ENCODE results near the gene PDZK1IP1.
"Not testable (repeated sequence)": the region's sequence is repeated elsewhere in the genome, so short reads cannot be mapped to it uniquely, and the experiment has no call there.

The PDZK1IP1 gene

GRCh38 chr1:47194311-47194710 lies 4.5 kb upstream of the PDZK1IP1 start:
- Mint-ChIP-seq H3K36me3 (ENCODE audit: low read depth) (no peaks in the 10 kb centered on the region), H3K9me3 (no peaks in the 10 kb centered on the region), H3K4me3 (no peak overlapping the region), H3K27ac (no peak overlapping the region), H3K27me3 (ENCODE audit: low read depth, poor library complexity) (peaks cover 41% of the 10 kb centered on the region), H3K4me1 (peaks cover 17% of the 10 kb centered on the region)
- no peak for TF ChIP-seq CTCF (IDR thresholded peaks at IDR 0.05)
- DNase-seq = no peak

GRCh38 chr1:47193496-47193895 lies 3.7 kb upstream of the PDZK1IP1 start:
- H3K27ac Mint-ChIP-seq; H3K9me3 Mint-ChIP-seq; DNase-seq; H3K4me3 Mint-ChIP-seq; H3K36me3 Mint-ChIP-seq (ENCODE audit: low read depth): not testable (repeated sequence)
- H3K4me1 Mint-ChIP-seq = peaks cover 17% of the 10 kb centered on the region
- peaks cover 33% of the 10 kb centered on the region for H3K27me3 Mint-ChIP-seq (ENCODE audit: low read depth, poor library complexity)

DNA sequence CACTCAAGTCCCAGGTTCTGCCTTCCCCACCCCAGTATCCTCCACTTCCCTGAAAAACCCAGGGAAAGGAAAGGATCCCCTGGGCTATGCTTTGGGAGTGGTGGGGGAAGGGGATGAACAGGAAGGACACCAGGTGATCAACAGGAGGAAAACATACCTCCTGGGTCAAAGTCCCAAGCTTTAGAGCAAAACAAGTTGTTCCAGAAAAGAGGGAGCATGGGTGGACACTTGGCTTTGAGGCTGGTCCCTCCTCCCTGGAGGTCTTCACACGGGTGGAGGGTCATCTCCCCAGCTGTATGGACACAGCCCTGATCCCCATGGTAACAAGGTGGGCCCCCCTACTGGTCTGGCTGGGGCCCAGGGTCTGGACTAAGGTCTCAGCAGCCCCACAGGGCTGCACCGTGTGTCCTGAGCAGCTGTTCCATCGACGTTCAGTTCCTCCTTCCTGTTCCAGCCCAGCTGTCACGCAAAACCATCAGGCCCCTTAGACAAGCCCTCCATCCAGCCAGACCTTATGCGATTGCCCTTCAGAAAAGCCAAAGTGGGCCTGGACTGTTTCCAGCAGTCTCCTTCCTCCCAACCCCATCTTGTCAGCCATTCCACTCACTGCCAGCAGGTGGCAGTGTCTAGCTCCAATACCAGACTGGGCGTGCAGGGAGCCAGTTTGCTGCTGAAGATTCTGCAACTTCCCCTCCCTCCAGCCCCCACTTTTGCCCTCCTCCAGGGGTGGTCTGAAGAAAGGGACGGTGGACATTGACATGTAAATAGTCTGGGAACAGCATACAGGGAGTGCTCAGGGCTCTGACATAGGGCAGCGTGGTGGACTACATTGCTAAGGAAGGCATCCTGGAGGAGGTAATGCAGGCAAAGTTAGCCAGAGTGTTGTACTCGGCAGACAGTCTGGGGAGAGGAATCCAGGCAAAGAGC lies 2.9 kb upstream of the PDZK1IP1 start:
- Mint-ChIP-seq H3K9me3 (no peaks in the 10 kb centered on the region), H3K4me3 (no peak overlapping the region), H3K36me3 (ENCODE audit: low read depth) (no peaks in the 10 kb centered on the region), H3K4me1 (peaks cover 17% of the 10 kb centered on the region), H3K27me3 (ENCODE audit: low read depth, poor library complexity) (peaks cover 31% of the 10 kb centered on the region), H3K27ac (no peak overlapping the region)
- peak; percentile 80 for DNase-seq
- TF ChIP-seq CTCF (IDR thresholded peaks at IDR 0.05) = peak; percentile 95

GRCh38 chr1:47191940-47192457 lies 2.2 kb upstream of the PDZK1IP1 start:
- no peak for DNase-seq
- Mint-ChIP-seq H3K27ac (no peak overlapping the region), H3K27me3 (ENCODE audit: low read depth, poor library complexity) (peaks cover 30% of the 10 kb centered on the region), H3K36me3 (ENCODE audit: low read depth) (no peaks in the 10 kb centered on the region), H3K4me1 (peaks cover 17% of the 10 kb centered on the region), H3K9me3 (no peaks in the 10 kb centered on the region), H3K4me3 (no peak overlapping the region)
- no peak for TF ChIP-seq CTCF (IDR thresholded peaks at IDR 0.05)

DNA sequence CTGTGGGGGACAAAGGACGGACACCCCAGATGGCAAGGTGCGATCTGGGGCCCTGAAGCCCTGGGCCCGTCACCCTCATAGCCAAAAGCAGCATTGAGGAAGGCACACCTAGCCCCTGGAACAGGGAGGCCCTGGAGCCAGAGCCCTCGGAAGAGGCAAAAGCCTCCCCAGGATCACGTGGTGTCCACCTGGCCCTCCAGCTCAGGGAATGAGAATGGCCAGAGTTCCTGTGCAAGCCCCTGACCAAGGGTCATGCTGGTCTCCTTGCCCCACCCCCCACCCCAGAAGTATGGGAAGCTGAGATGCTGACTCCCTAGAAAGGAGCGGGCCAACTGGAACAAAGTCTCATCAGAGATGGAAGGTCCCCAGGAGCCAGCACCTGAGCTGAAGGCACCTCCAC lies 1.0 kb upstream of the PDZK1IP1 start:
- DNase-seq = no peak
- Mint-ChIP-seq H3K36me3 (ENCODE audit: low read depth) (no peaks in the 10 kb centered on the region), H3K9me3 (no peaks in the 10 kb centered on the region), H3K4me1 (peaks cover 17% of the 10 kb centered on the region), H3K27ac (no peak overlapping the region), H3K4me3 (no peak overlapping the region), H3K27me3 (ENCODE audit: low read depth, poor library complexity) (peaks cover 27% of the 10 kb centered on the region)
- TF ChIP-seq CTCF (IDR thresholded peaks at IDR 0.05) = no peak

GRCh38 chr1:47190509-47190855 lies 646 bp upstream of the PDZK1IP1 start:
- H3K27me3 Mint-ChIP-seq (ENCODE audit: low read depth, poor library complexity) = peaks cover 30% of the 10 kb centered on the region
- DNase-seq = no peak
- H3K4me3 Mint-ChIP-seq = no peak overlapping the region
- no peak for TF ChIP-seq CTCF (IDR thresholded peaks at IDR 0.05)
- peaks cover 17% of the 10 kb centered on the region for H3K4me1 Mint-ChIP-seq
- H3K9me3 Mint-ChIP-seq = no peaks in the 10 kb centered on the region
- no peak overlapping the region for H3K27ac Mint-ChIP-seq
- no peaks in the 10 kb centered on the region for H3K36me3 Mint-ChIP-seq (ENCODE audit: low read depth)

All from nephron progenitor cell (in vitro differentiated cells).